ENCODE measurements around the gene GRIN2A.

- TF ChIP-seq ZNF274 (IDR thresholded peaks at IDR 0.05; ENCODE audit: low read depth, low read length) (no peak), YY1 (IDR thresholded peaks at IDR 0.05; ENCODE audit: insufficient read depth, insufficient read length) (no peak)
Measured at GRCh38 chr16:10219742-10220141, 37.5 kb upstream of the GRIN2A start.

Data from NT2/D1 (cell line).